GM21619 (cell line): ENCODE results near the gene FREY1.
"Not testable (repeated sequence)": the region's sequence is repeated elsewhere in the genome, so short reads cannot be mapped to it uniquely, and the experiment has no call there.

Experiments used
- ATAC-seq: cut with Tn5 transposase; IDR thresholded peaks from one replicate; pipeline ENCODE4 v1.9.1; 2021; ENCODE audit not compliant: unreplicated experiment

The FREY1 gene

DNA sequence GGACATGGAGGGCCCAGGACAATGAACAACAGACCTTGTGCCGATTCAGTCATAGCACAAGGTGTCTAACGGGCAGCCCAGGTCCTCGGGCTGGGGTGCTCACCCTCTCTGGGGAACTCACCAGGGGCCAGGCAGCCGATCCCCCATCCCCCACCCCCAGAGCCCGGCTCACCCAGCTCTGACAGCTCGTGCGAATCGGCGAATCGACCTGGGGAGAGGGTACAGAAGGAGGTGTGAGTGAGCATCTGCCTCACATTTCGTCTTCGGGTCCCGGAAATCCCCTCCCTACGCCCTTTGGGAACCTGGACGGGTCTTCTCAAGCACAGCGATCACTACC is 10.2 kb upstream of the FREY1 start:
- ATAC-seq: peak; percentile 1

DNA sequence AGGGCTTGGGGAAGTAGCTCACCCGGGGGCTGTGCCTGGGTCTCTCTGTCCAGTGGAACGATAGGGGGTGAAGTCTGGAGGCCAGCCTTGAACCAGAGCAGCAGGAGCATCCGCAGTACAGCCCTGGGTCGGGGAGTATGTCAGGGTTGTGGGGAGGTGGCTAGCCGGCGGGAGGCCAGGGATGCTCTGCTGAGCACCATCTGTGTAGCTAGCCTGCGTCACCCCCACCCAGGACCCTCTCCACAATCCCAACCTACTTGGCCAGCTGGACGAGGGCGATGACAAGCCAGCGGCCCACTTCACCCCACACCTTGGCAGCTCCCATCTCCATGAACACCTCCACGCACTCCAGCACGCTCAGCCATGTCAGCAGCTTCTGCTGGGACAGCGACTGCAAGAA is 8.4 kb upstream of the FREY1 start:
- ATAC-seq: no peak

DNA sequence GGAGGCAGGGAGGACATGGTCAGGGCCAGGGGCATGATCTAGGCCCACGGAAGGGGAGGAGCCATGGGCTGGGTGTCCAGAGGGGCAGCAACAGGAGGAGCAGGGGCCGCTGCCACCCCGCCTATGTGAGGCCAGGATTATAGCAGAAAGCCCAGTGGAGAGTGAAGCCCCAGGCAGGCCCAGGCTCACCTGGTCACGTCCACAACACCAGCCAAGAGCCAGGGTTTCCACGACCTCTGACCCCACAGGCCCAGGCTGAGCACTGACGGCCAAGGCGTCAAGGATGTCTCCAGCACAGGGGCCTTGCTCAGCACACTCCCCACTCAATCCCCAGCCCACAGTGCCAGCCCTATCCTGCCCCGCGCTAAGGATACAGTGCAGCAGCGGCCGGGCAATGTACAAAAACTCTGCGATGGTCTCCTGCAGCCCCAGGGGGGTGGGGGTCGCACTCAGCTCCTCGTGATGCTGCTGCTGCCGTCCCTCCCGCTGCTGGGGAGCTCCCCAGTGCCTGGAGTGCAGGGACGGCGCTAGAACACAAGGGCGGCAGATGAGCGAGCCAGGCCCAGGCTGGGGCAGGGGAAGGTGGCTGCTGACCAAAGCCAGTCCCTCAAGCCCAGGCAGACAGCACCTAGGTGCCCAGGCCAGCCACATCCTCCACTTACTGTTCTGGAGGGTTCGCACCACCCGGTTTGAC is 7.0 kb upstream of the FREY1 start:
- ATAC-seq: no peak

DNA sequence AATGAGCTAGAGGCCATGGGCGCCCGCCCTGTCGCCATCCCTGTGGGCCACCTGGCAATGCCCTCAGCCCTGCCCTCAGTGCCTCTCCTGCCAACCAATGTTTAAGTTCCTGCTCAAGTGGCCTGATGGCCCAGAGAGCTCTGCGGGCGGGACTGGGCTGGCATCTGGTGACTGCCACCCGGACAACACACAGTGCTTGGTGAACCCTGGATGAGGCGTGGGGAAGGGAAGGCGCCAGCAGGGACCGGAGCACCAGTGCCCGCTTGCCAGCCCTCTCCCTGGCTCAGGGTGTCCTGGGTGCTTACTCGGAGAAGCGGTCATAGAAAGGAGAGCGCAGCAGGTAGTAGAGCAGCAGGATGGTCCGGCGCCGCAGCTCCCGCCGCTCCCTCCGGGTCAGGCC is 6.4 kb upstream of the FREY1 start:
- ATAC-seq: no peak

DNA sequence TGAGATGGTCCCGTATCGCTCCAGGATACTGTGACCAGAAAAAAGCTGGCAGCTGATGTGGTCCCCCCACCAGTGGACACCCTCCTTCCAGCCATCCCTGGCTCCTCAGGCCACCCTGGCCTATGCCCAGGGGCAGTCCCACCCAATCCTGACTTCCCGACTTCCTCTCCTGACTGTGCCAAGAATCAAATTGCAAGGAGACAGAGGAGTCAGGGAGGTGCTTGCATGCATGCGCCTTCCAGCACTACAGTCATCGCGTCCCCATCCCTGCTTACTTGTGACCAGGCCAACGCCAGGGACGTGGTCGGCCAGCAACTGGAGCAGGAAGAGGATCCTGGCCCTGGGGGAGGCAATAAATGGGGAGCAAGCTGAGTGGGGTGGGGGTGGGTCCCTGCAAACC is 3.6 kb upstream of the FREY1 start:
- ATAC-seq: no peak

DNA sequence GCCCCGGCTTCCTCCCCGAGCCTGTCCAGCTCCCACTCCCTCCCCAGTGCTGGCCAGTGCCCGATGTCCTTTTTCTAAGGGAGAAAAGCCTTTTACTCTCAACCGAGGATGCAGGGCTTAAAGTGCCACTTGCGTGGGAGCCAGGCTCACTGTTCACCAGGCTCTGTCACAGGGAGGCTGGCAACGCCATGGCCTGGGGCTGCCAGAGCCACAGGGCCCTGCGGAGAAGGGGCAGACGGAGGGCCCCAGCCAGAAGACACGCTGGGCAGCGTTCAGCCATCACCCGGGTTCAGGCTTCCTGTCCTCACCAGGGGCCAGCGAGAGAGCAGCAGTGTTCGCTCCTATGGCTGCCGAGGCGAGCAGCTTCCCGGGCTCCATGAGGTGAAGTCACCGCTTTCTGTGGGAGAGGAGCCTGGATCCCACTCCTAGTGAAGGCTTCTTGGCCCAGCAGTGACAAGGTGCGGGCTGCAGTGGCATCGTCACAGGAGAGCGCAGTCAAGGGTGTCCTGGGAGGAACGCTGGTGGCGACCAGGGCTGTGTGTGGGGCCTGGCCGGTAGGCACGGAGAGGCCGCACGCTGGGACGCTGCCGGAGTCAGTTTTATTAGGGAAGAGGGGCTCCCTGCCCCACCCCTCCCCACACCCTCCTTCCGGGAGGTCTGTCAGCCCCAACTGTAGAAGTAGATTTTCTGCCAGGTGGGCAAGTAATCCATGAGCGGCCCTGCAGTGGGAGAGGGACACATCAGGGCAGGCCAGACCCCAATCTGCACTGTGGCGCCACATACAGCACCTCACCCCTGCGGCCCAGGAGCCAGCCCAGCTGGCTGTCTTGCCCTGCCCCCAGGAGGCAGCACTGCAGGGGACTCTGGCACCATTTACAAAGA is 2.8 kb upstream of the FREY1 start:
- no peak for ATAC-seq

DNA sequence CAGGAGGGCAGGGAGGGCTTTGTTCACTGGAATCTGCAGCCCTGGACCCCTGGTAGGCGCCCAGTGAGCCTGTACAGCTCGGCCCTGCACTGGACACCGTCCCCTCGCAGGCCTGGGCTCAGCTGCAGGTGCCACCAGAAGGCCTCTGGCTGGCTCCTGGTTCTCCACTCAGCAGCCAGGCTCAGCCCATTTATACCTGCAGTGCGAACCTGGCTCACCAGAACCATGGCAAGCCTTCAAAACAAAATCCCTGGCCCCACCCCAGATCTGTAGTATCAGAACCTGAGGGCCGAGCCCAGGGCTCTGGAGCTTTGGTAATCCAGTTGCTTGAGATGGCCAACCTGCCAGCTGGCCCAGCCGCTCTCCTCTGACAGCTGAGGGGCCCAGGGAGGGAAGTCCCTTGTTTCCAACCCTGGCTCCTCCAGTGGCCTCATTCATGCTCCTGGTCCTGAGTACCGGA is 870 bp upstream of the FREY1 start:
- no peak for ATAC-seq

DNA sequence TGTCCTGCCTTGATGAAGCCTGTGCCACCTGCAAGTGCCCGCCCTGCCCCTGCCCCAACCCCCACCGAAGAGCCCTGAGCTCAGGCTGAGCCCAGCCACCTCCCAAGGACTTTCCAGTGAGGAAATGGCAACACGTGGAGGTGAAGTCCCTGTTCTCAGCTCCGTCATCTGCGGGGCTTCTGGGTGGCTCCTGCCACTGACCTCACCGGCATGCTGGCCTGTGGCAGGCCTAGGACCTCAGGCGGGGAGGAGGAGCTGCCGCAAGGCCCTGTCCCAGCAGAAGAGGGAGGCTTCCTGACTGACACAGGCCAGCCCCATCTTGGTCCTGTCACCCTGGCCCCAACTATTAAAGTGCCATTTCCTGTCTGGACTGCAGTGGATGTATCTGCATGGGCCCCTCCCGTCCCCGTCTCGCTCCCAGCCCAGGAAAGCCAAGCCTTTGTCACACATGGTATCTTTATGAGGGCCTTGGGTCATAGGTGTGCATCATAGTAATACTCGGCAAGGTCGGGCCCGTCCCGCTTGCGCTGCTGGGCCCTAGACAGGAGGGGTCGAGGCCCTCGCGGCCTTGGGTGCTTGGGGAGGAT is 882 bp downstream of the FREY1 start:
- ATAC-seq: no peak

DNA sequence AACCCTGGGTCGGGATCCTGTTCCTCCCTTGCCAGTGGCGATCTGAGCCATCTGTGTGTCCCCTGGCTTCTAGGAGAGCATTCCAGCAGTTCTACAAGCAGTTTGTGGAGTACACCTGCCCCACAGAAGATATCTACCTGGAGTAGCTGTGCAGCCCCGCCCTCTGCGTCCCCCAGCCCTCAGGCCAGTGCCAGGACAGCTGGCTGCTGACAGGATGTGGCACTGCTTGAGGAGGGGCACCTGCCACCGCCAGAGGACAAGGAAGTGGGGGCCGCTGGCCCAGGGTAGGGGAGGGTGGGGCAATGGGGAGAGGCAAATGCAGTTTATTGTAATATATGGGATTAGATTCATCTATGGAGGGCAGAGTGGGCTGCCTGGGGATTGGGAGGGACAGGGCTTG is 1.5 kb downstream of the FREY1 start:
- not testable (repeated sequence) for ATAC-seq

DNA sequence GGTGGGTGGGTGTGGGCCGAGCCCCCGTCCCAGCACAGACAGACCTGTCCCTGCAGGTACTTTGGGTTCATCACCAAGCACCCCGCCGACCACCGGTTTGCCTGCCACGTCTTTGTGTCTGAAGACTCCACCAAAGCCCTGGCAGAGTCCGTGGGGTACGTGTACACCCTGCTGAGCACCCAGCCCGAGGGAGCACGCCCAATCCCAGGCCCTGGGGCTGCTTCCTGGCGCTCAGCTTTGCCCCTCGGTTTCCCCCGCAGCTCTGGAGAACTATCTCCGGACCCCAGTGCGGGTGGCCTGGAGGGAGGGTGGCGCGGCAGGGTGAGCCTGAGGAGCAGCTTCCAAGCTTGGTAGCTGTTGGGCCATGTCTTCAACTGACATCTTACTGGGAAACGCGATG is 2.0 kb downstream of the FREY1 start:
- no peak for ATAC-seq

DNA sequence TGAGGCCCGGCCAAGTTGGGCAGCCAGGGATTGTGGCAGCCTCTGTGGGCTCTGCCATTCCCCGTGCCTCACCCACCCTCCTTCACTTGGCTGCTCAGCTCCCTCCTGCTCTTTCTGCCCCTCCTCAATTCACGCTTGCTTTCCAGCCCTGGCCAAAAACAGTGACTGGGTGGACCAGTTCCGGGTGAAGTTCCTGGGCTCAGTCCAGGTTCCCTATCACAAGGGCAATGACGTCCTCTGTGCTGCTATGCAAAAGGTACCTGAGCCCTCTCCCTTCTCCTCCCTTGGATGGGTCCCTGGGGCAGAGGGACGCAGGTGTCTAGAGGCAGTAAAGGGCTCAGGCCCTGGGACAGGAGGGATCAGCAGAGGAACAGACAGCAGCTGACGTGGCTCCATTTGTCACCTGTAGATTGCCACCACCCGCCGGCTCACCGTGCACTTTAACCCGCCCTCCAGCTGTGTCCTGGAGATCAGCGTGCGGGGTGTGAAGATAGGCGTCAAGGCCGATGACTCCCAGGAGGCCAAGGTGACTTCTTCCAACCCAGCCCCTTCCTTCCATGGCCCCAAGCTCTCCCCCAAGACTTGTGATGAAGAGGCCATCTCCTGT is 2.7 kb downstream of the FREY1 start:
- ATAC-seq: no peak

DNA sequence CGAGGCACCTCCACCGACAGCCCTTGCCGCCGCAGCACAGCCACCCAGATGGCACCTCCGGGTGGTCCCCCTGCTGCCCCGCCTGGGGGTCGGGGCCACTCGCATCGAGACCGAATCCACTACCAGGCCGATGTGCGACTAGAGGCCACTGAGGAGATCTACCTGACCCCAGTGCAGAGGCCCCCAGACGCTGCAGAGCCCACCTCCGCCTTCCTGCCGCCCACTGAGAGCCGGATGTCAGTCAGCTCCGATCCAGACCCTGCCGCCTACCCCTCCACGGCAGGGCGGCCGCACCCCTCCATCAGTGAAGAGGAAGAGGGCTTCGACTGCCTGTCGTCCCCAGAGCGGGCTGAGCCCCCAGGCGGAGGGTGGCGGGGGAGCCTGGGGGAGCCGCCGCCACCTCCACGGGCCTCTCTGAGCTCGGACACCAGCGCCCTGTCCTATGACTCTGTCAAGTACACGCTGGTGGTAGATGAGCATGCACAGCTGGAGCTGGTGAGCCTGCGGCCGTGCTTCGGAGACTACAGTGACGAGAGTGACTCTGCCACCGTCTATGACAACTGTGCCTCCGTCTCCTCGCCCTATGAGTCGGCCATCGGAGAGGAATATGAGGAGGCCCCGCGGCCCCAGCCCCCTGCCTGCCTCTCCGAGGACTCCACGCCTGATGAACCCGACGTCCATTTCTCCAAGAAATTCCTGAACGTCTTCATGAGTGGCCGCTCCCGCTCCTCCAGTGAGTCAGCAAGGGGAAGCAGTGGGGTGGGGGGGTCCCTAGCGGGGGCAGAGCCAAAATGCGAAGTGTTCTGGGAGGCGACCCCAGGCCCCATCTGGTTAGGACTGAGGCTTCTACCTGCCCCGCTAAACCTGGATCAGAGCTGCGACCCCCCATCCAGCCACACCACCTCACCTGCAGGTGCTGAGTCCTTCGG is 4.4 kb downstream of the FREY1 start:
- ATAC-seq: no peak

DNA sequence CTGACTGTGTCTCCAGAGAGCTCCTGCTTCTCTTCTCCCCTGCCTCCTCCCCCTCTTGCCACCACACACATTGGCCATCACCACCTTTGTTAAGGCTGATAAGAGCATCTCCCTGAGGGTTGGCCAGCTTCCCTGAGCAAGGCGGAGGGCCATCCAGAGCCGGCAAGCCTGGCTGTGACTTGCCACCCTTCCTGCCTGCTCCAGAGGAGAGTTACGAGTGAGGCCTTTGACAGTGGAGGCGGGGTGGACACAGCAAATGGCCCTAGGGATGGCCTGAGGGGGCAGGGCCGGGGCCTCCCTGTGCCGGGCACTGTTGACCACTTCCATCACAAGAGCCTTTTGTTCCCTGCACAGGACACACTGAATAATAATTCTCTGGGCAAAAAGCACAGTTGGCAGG is 5.4 kb downstream of the FREY1 start:
- no peak for ATAC-seq

DNA sequence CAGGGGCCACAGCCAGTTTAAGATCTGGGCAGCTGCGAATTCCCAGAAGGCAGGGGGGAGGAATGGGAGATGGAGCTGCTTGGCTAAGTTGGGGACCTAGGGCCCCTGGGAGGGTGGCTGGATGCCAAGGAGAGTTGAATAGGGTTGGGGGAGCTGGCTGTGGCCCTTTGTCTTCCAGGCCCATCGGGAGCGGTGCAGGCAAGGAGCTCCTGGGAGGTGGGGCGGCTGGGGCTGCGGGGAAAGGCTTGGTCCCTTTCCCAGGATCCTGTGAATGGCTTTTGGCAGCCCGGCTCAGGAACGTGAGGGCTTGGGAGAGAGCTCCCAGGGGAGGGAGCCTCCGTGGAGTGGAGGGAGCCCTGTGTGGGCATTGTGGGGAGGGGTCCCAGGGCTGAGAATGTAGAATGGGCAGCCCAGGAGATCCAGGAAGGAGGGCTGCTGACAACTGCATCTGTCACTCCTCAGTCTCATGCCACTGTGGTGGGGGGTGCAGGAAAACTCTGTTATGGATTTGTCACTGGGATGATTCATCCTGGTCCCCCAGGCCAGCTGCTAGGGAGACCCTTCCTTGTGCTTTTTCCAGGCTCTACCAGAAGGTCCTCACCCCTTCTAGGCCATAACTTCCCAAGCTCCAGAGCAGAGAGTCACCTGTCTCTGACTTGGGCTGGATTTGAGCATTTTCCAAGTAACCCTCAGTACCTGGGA is 6.0 kb downstream of the FREY1 start:
- no peak for ATAC-seq

DNA sequence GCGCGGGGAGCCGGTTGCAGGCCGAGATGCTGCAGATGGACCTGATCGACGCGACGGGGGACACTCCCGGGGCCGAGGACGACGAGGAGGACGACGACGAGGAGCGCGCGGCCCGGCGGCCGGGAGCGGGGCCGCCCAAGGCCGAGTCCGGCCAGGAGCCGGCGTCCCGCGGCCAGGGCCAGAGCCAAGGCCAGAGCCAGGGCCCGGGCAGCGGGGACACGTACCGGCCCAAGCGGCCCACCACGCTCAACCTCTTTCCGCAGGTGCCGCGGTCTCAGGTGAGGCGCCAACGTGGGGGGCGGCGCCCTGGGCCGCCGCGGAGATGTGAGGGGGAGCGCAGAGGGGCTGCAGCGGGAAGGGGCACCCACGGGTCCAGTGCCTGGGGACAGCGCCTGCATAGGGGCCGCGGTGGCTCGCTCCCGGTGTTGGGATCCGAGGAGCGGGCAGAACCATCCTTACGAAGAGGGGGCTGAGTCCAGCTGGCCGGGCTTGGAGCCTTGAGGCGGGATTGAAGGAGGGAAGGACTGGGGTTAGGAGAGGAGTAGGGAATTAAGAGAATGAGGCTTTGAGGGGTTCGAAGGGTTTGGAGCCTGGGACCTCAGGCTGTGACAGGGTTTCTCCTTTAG is 6.8 kb downstream of the FREY1 start:
- ATAC-seq: not testable (repeated sequence)

DNA sequence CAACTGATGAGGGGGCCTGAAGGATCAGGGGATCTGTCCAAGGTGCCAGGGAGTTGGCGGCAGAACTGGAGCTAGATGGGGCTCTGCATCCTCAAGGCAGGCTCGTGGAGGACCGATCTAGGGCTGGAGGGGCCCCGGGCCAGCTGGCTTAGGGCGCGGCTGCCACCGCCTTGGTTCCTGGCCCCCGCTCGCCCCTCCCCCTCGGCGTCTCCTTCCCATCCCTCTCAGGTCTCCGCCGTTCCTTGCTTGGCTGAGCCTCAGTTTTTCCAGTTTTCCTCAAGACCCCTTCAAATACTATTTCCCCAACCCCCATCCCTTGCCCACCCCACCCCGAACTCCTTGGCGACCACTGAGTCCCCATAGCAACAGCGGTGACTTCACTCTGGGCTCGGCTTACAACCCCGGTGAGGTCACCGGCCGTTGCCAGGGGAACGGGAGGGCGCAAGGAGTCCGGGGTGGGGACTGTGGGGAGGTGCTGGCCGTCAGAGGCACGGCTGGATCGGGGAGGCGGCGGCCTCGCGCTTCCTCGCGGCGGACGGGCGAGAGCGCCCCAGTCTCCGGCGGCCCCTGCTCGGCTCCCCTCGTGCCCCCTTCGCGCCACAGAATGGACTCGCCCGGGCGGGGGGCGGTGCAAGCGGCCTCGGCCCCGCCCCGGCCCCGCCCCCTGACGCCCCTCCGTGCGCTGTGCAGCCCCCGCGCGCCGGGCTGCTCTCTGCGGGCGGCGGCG is 7.5 kb downstream of the FREY1 start:
- peak; percentile 54 for ATAC-seq

DNA sequence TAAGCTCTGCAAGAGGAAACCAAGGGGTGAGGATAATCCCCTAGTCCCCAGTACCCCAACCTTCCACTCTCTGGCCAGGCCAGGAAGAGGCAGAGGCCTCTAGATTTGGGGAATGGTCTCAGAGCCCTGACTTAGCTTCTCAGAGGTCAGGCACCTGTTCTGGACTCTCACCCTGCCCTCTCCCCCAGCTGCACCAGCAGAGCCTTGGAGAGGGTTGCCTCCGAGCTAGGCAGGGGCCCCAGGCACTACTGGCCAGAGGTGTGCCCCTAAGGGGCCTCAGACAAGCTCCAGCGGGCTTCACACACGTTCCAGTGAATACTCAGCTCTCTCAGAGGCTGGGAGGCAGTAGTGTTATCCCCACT is 8.0 kb downstream of the FREY1 start:
- ATAC-seq: no peak

DNA sequence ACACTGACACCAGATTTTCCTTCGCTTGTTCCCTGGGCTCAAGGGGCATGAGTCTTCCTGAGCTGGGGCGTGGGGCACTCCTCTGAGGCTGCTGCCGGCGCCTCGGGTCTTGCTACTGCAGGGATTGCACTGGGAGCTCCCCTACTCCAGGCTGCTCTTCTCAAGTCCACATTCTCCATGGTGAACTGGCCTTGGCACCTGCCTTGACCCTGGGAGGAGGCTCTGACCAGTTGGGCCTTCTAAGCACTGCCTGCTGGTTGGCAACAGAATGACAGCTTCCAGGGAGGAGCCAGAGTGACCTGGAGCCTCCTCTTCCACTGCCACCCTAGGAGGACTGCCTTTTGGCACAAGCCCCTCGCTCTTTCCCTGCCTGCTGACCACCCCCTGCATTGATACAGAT is 9.5 kb downstream of the FREY1 start:
- no peak for ATAC-seq

DNA sequence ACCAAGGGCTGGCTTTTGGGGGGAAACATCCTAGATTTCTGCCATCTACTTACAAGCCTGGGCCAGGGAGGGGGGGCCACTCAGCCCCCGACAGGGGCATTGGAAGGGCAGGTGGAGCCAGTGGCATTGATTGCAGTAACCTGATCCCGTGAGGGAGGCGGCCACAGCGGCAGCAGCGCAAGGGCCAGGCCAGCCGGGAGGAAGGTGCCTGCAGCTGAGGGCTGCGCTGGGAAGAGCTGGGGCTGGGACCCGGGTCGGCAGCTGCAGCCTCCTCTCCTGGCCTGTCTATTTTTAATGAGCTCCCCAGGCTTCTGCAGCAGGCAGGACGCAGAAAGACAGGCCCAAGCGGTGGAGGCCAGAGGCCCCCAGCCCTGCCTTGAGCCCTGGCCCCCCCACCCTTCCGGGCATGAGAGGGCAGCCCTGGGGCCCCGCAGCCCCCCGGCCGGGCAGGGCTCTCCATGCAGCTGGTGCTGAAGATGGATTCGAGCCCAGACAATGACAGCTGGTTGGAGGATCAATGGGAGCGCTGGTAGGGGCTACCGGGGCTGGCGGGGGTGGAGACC is 10.6 kb downstream of the FREY1 start:
- no peak for ATAC-seq
